A673 (cell line): ENCODE data around the gene PSTPIP1. TPM values are rescaled to one million over a fixed set of nuclear protein-coding genes. Genes with fewer than 3 reads are reported as not detected.

ENCODE experiments used
- BruUV-seq: library from RNA; stranded (reverse); fragments of 400-500 nt; replicated peaks from 2 replicates; lab custom pipeline; 2021; lab: Mats Ljungman, UMichigan
- CTCF ChIA-PET: fragments of 300-600 bp; sonication (Branson Sonifier 250); formaldehyde crosslinking; loops from one replicate; lab custom pipeline; 2022; ENCODE audit warnings: antibody characterized with exemption; lab: Charles Lee
- POLR2A ChIA-PET: fragments of 300-600 bp; sonication (Branson Sonifier 250); formaldehyde crosslinking; loops from one replicate; lab custom pipeline; 2022; ENCODE audit warnings: antibody characterized with exemption; ENCODE audit not compliant: low non-redundant PET; lab: Charles Lee
- DNase-seq: peaks from one replicate; pipeline ENCODE4 v3.0.0-alpha.2; 2015; ENCODE audit warnings: low spot score
- H3K27ac ChIP-seq: fragments of 200-600 bp; sonication (generic); 2 replicates; pipeline ENCODE4 v1.5.1; 2016; ENCODE audit warnings: mixed run types, low read depth, mild to moderate bottlenecking, mixed read lengths, antibody characterized with exemption, low read length; ENCODE audit not compliant: poor library complexity, severe bottlenecking
- H3K27me3 ChIP-seq: fragments of 200-600 bp; sonication (generic); replicated peaks from 2 replicates; pipeline ENCODE4 v1.6.1; 2017; ENCODE audit warnings: mixed run types, low read depth, mild to moderate bottlenecking, mixed read lengths, antibody characterized with exemption, low read length; ENCODE audit not compliant: insufficient read depth, poor library complexity
- H3K36me3 ChIP-seq: fragments of 200-600 bp; sonication (generic); 2 replicates; pipeline ENCODE4 v1.6.1; 2016; ENCODE audit warnings: mixed run types, mild to moderate bottlenecking, mixed read lengths, antibody characterized with exemption, low read length; ENCODE audit not compliant: insufficient read depth, poor library complexity, severe bottlenecking
- H3K4me1 ChIP-seq: fragments of 200-600 bp; sonication (generic); 2 replicates; pipeline ENCODE4 v1.6.1; 2017; ENCODE audit warnings: mixed run types, mild to moderate bottlenecking, mixed read lengths, antibody characterized with exemption, low read length; ENCODE audit not compliant: insufficient read depth, poor library complexity, severe bottlenecking
- H3K4me3 ChIP-seq: fragments of 200-600 bp; sonication (generic); 2 replicates; pipeline ENCODE4 v1.5.1; 2016; ENCODE audit warnings: low read depth, mixed run types, mild to moderate bottlenecking, mixed read lengths, low read length; ENCODE audit not compliant: poor library complexity, severe bottlenecking
- H3K9me3 ChIP-seq: fragments of 200-600 bp; sonication (generic); 2 replicates; pipeline ENCODE4 v1.6.1; 2016; ENCODE audit warnings: mixed run types, low read depth, mild to moderate bottlenecking, mixed read lengths, antibody characterized with exemption, low read length; ENCODE audit not compliant: poor library complexity, severe bottlenecking
- CTCF ChIP-seq: fragments of 300-800, 200-600 bp; sonication (generic); conservative IDR thresholded peaks from 2 replicates; pipeline ENCODE4 v1.5.1; 2017; ENCODE audit warnings: low read depth, mild to moderate bottlenecking, antibody characterized with exemption, low read length, moderate library complexity, mixed read lengths
- EZH2 ChIP-seq: fragments of 200-600 bp; sonication (generic); IDR thresholded peaks from 2 replicates; pipeline ENCODE4 v1.6.1; 2017; ENCODE audit warnings: borderline replicate concordance, low read depth, mild to moderate bottlenecking, mixed read lengths, antibody characterized with exemption, low read length; ENCODE audit not compliant: poor library complexity, severe bottlenecking
- intact Hi-C: fragments of 100-400 bp; cut with micrococcal nuclease; formaldehyde crosslinking; loops from one replicate; pipeline ENCODE4 v1.10.0; 2022; ENCODE audit not compliant: unreplicated experiment
- total RNA-seq: library from RNA; stranded (reverse); gene quantifications from 2 replicates; pipeline ENCODE4 v1.2.3, GENCODE V29; 2021

The PSTPIP1 gene
- total RNA-seq, 1 experiment from 2014 or later = not detected

GRCh38 chr15:77021088-77021481 is 26.2 kb downstream of the PSTPIP1 start:
- no peak for TF ChIP-seq CTCF
- no peak for TF ChIP-seq EZH2
- no peak overlapping the region for H3K27ac ChIP-seq
- DNase-seq = no peak
- ChIA-PET CTCF (no interaction called here), POLR2A (no interaction called here)
- no peaks in the 10 kb centered on the region for H3K36me3 ChIP-seq
- H3K4me3 ChIP-seq = no peak overlapping the region
- no TSS peak for BruUV-seq
- no peaks in the 10 kb centered on the region for H3K27me3 ChIP-seq
- intact Hi-C loops = loop anchor here (5.0 kb wide), 1 partner anchor 476 kb away; no protein-coding TSS in a partner anchor
- no peaks in the 10 kb centered on the region for H3K4me1 ChIP-seq
- H3K9me3 ChIP-seq = no peaks in the 10 kb centered on the region

GRCh38 chr15:77021803-77022381 is 27.0 kb downstream of the PSTPIP1 start:
- no peak overlapping the region for H3K27ac ChIP-seq
- BruUV-seq = no TSS peak

More at GRCh38 chr15:77021803-77022381, 27.0 kb downstream of the PSTPIP1 start:
- no peak for DNase-seq
- Histone ChIP-seq H3K9me3 (no peaks in the 10 kb centered on the region), H3K4me3 (no peak overlapping the region), H3K27me3 (no peaks in the 10 kb centered on the region), H3K36me3 (no peaks in the 10 kb centered on the region), H3K4me1 (no peaks in the 10 kb centered on the region)
- ChIA-PET CTCF (no interaction called here), POLR2A (no interaction called here)
- intact Hi-C loops = loop anchor here (5.0 kb wide), 1 partner anchor 475 kb away; no protein-coding TSS in a partner anchor
- TF ChIP-seq EZH2 (no peak), CTCF (no peak)
